Endothelial cell of umbilical vein (primary cell): ENCODE data around the gene PLIN5. TPM values are rescaled to one million over a fixed set of nuclear protein-coding genes. Genes with fewer than 3 reads are reported as not detected.

Source experiments
- Bru-seq: library from RNA; stranded (reverse); fragments of 400-500 nt; gene quantifications from one replicate; lab custom pipeline; 2021; lab: Mats Ljungman, UMichigan
- BruChase-seq, 2 experiments: library from RNA; stranded (reverse); fragments of 400-500 nt; gene quantifications; one replicate each; lab custom pipeline; 2021; lab: Mats Ljungman, UMichigan
- BruUV-seq: library from RNA; stranded (reverse); fragments of 400-500 nt; replicated peaks from 2 replicates; lab custom pipeline; 2021; lab: Mats Ljungman, UMichigan
- CTCF ChIA-PET: fragments of 300-600, 350-600 bp; sonication (Branson Sonifier 250); formaldehyde crosslinking; loops from one replicate; lab custom pipeline; 2021; ENCODE audit warnings: antibody characterized with exemption, inconsistent platforms; lab: Charles Lee
- POLR2A ChIA-PET: fragments of 300-600, 350-600 bp; sonication (Branson Sonifier 250); formaldehyde crosslinking; loops from one replicate; lab custom pipeline; 2021; ENCODE audit warnings: antibody characterized with exemption, inconsistent platforms; lab: Charles Lee
- DNase-seq: peaks from one replicate; pipeline ENCODE4 v3.0.0-alpha.2; 2011; ENCODE audit warnings: low read depth, low spot score
- FAIRE-seq: peaks from 2 replicates; lab custom pipeline; 2011; peaks lifted over from hg19 to GRCh38; lab: Jason Lieb, UNC
- H2AFZ ChIP-seq: 2 replicates; pipeline ENCODE4 v1.6.0; 2012; ENCODE audit warnings: low read depth, low read length, control low read depth, inconsistent platforms
- H3K27ac ChIP-seq: 2 replicates; pipeline ENCODE4 v1.5.1; 2011; ENCODE audit warnings: low read depth, mild to moderate bottlenecking, control low read depth, low read length, moderate library complexity; ENCODE audit not compliant: insufficient read depth
- H3K27me3 ChIP-seq, 2 experiments: 2 replicates each; pipeline versions ENCODE4 v1.6.0 to v1.6.1; 2011; ENCODE audit warnings: low read length in 2 of 2, mixed read lengths in 1 of 2; ENCODE audit not compliant: control insufficient read depth in 2 of 2, insufficient read depth in 2 of 2
- H3K36me3 ChIP-seq, 2 experiments: 2 replicates in 1 of 2; 3 replicates in 1 of 2; pipeline ENCODE4 v1.5.1; 2011; ENCODE audit warnings: low read length in 2 of 2, mild to moderate bottlenecking in 1 of 2, moderate library complexity in 1 of 2; ENCODE audit not compliant: control insufficient read depth in 2 of 2, insufficient read depth in 2 of 2; ENCODE audit errors: extremely low read depth in 1 of 2
- H3K4me1 ChIP-seq: 3 replicates; pipeline ENCODE4 v1.5.1; 2011; ENCODE audit warnings: mild to moderate bottlenecking, low read length; ENCODE audit not compliant: control insufficient read depth, insufficient read depth; ENCODE audit errors: extremely low read depth
- H3K4me2 ChIP-seq: 2 replicates; pipeline ENCODE4 v1.6.1; 2011; ENCODE audit warnings: low read length, control low read depth, mixed read lengths; ENCODE audit not compliant: insufficient read depth
- H3K4me3 ChIP-seq, 3 experiments: fragments of 200-600 bp in 1 of 3; sonication (generic), shearing (Covaris generic) in 1 of 3; replicated peaks in 1 of 3; 2 replicates each; pipeline ENCODE4 v1.5.1; 2011 to 2016; ENCODE audit warnings: control low read depth in 3 of 3, low read length in 3 of 3, mild to moderate bottlenecking in 2 of 3, inconsistent platforms in 1 of 3, low read depth in 1 of 3, moderate library complexity in 1 of 3; ENCODE audit not compliant: insufficient read depth in 1 of 3
- H3K79me2 ChIP-seq: 2 replicates; pipeline ENCODE4 v1.6.0; 2012; ENCODE audit warnings: low read length, inconsistent platforms; ENCODE audit not compliant: control insufficient read depth, insufficient read depth
- H3K9ac ChIP-seq: replicated peaks from 2 replicates; pipeline ENCODE3; 2011; ENCODE audit warnings: low read length, control low read depth; ENCODE audit not compliant: insufficient read depth; ENCODE audit errors: extremely low read depth
- H3K9me1 ChIP-seq: replicated peaks from 3 replicates; pipeline ENCODE4 v1.6.0; 2011; ENCODE audit warnings: mild to moderate bottlenecking, low read length; ENCODE audit not compliant: control insufficient read depth, insufficient read depth; ENCODE audit errors: extremely low read depth
- H3K9me3 ChIP-seq: replicated peaks from 2 replicates; pipeline ENCODE4 v1.5.1; 2012; ENCODE audit warnings: low read length, inconsistent platforms; ENCODE audit not compliant: control insufficient read depth, insufficient read depth
- H4K20me1 ChIP-seq: replicated peaks from 2 replicates; pipeline ENCODE3; 2011; ENCODE audit warnings: mild to moderate bottlenecking, low read length; ENCODE audit not compliant: control insufficient read depth, insufficient read depth; ENCODE audit errors: extremely low read depth
- CTCF ChIP-seq, 2 donors: IDR thresholded peaks; 1 replicate in 1 of 2; 2 replicates in 1 of 2; pipeline ENCODE4 v1.5.1; 2011; ENCODE audit warnings: low read length in 2 of 2, mild to moderate bottlenecking in 2 of 2, moderate library complexity in 2 of 2, control low read depth in 1 of 2, inconsistent platforms in 1 of 2, low read depth in 1 of 2; ENCODE audit not compliant: insufficient read depth in 1 of 2; ENCODE audit errors: extremely low read depth in 1 of 2
- EZH2 ChIP-seq: IDR thresholded peaks from 2 replicates; pipeline ENCODE4 v1.6.1; 2012; ENCODE audit warnings: borderline replicate concordance, low read depth, mild to moderate bottlenecking, moderate library complexity, low read length, inconsistent platforms; ENCODE audit not compliant: severe bottlenecking
- FOS ChIP-seq: IDR thresholded peaks from 2 replicates; pipeline ENCODE4 v1.6.1; 2011; ENCODE audit warnings: mild to moderate bottlenecking, low read length, moderate library complexity, borderline replicate concordance; ENCODE audit not compliant: insufficient read depth
- GATA2 ChIP-seq: IDR thresholded peaks from 2 replicates; pipeline ENCODE4 v1.7.0; 2011; ENCODE audit warnings: low read depth, mild to moderate bottlenecking, moderate library complexity, mixed read lengths, low read length; ENCODE audit not compliant: insufficient read length, insufficient read depth
- JUN ChIP-seq: IDR thresholded peaks from 2 replicates; pipeline ENCODE4 v1.6.1; 2011; ENCODE audit warnings: borderline replicate concordance, low read depth; ENCODE audit not compliant: insufficient read length, insufficient read depth
- MAX ChIP-seq: IDR thresholded peaks from 2 replicates; pipeline ENCODE4 v1.6.1; 2011; ENCODE audit not compliant: insufficient read depth, insufficient read length
- MYC ChIP-seq: IDR thresholded peaks from one replicate; pipeline ENCODE4 v1.6.1; 2011; ENCODE audit warnings: mild to moderate bottlenecking, low read depth, low read length
- POLR2A ChIP-seq: IDR thresholded peaks from 2 replicates; pipeline ENCODE4 v1.6.1; 2012; ENCODE audit warnings: low read depth, mild to moderate bottlenecking, control low read depth, low read length
- POLR2AphosphoS5 ChIP-seq: IDR thresholded peaks from 2 replicates; pipeline ENCODE4 v1.6.1; 2012; ENCODE audit warnings: low read depth, mild to moderate bottlenecking, control low read depth, low read length, moderate library complexity; ENCODE audit not compliant: insufficient read depth
- dilution Hi-C: fragments of 300-500 bp; cut with MboI; formaldehyde crosslinking; loops from one replicate; pipeline ENCODE4 v1.15.0; 2019; ENCODE audit warnings: low sequenced_read_pairs; ENCODE audit not compliant: extremely low pct_ligation_motif_present
- intact Hi-C: fragments of 100-400 bp; cut with micrococcal nuclease; formaldehyde crosslinking; loops from one replicate; pipeline ENCODE4 v1.10.0; 2022
- long read RNA-seq: library from polyadenylated mRNA; stranded (forward); transcript quantifications from one replicate; pipeline ENCODE4 v2.0.0, GENCODE V29; 2021
- polyA minus RNA-seq, 3 experiments: library from RNA; depleted of rRNA, polyadenylated mRNA; stranded (reverse); fragments of >200 nt; gene quantifications; 1 replicate in 1 of 3; 2 replicates in 2 of 3; pipeline ENCODE4 v1.2.3, GENCODE V29; 2011
- polyA plus RNA-seq, 4 experiments: library from polyadenylated mRNA; depleted of rRNA in 3 of 4; stranded (reverse) in 3 of 4; unstranded in 1 of 4; fragments of >200 nt; gene quantifications; 2 replicates each; pipeline versions ENCODE4 v1.2.1 to v1.2.3, GENCODE V29; 2011 to 2012; ENCODE audit warnings: missing spikeins in 1 of 4
- total RNA-seq: library from RNA; stranded (reverse); gene quantifications from 2 replicates; pipeline ENCODE4 v1.2.3, GENCODE V29; 2021

Gene PLIN5
- total RNA-seq (0.24 TPM in 1 of 2 replicates, not detected in the other), polyA plus RNA-seq (0.17 and 0.24 TPM in 2 replicates), polyA minus RNA-seq (not detected in 2 replicates), Bru-seq, nascent RNA (percentile 15 among the genes with signal in this experiment), BruChase-seq, experiment 1, labeled RNA remaining after a 6-hour chase (not detected), BruChase-seq, experiment 2, labeled RNA remaining after a 2-hour chase (not detected)
- 0.05 and 0.18 TPM in 2 replicates for polyA plus RNA-seq (2011; cell fraction: cytosol; rRNA removed)
- polyA plus RNA-seq (2011; cell fraction: nucleus; rRNA removed) = 0.32 and 0.74 TPM in 2 replicates
- polyA plus RNA-seq (2012) = 0.13 TPM in 1 of 2 replicates, not detected in the other
- polyA minus RNA-seq (2011; cell fraction: cytosol; rRNA and poly(A)+ RNA removed) = not detected
- polyA minus RNA-seq (2011; cell fraction: nucleus; rRNA and poly(A)+ RNA removed) = 0.29 and 0.43 TPM in 2 replicates
- long read RNA-seq = 0 reads

GRCh38 chr19:4534836-4535658, at the start of gene PLIN5:
Gene PLIN5, minus strand, starts transcription at chr19:4535224. Its CDS starts 1,150 bp downstream, at chr19:4534074.
- BruUV-seq = no TSS peak
- Histone ChIP-seq H3K36me3 (no peaks in the 10 kb centered on the region), H3K4me1 (peaks cover 5% of the 10 kb centered on the region), H3K9ac (no peak within 1 kb of the TSS), H3K27ac (no peak within 1 kb of the TSS), H3K9me1 (no peaks in the 10 kb centered on the region), H4K20me1 (no peaks in the 10 kb centered on the region), H3K27me3 (no peaks in the 10 kb centered on the region), H2AFZ (peak within 1 kb of the TSS; percentile 3), H3K9me3 (no peaks in the 10 kb centered on the region), H3K79me2 (no peaks in the 10 kb centered on the region), H3K4me3 (no peak within 1 kb of the TSS), H3K4me2 (no peak within 1 kb of the TSS)
- ChIA-PET POLR2A (interaction anchor here (0.6 to 0.7 kb wide), 2 partner anchors 25 to 123 kb away, joined by 3 read pairs; no protein-coding TSS in a partner anchor), CTCF (interaction anchor here (0.6 to 4.1 kb wide), 6 partner anchors 11 to 246 kb away, joined by 3 to 92 read pairs (median 6); no protein-coding TSS in a partner anchor)
- TF ChIP-seq FOS (no peak), POLR2AphosphoS5 (no peak), MYC (no peak), POLR2A (no peak), CTCF (IDR thresholded peaks at IDR 0.05; ENCODE audit: extremely low read depth in 1 of 2, insufficient read depth in 1 of 2, low read depth in 1 of 2, low read length in 2 of 2) (no peak), GATA2 (no peak), EZH2 (no peak), JUN (no peak), MAX (no peak)
- DNase-seq = peak; percentile 48
- intact Hi-C loops (no loop called here), dilution Hi-C loops (no loop called here)
- peak; percentile 82 for FAIRE-seq
